Activated CD4-positive, alpha-beta memory T cell treated with anti-CD3 and anti-CD28 coated beads, Interleukin-2, amount 10 ng/mL, durations not matched to agents 7 days and 5 days (primary cell): ENCODE data around the gene FGFR3. TPM values are rescaled to one million over a fixed set of nuclear protein-coding genes. Genes with fewer than 3 reads are reported as not detected.

ENCODE experiments used
- CTCF ChIA-PET: fragments of 350-600 bp; sonication (Branson Sonifier 250); formaldehyde crosslinking; loops from one replicate; lab custom pipeline; 2021; ENCODE audit warnings: antibody characterized with exemption, inconsistent platforms; lab: Charles Lee
- POLR2A ChIA-PET: fragments of 350-600 bp; sonication (Branson Sonifier 250); formaldehyde crosslinking; loops from one replicate; lab custom pipeline; 2021; ENCODE audit warnings: antibody characterized with exemption; lab: Charles Lee
- DNase-seq: peaks from one replicate; pipeline ENCODE4 v3.0.0-alpha.2; 2020
- H3K27ac Mint-ChIP-seq: one replicate; pipeline ENCODE4 v1.8.0; 2021; ENCODE audit warnings: mild to moderate bottlenecking, mixed read lengths
- H3K27me3 Mint-ChIP-seq: one replicate; pipeline ENCODE4 v1.8.0; 2021; ENCODE audit warnings: mixed read lengths
- H3K36me3 Mint-ChIP-seq: one replicate; pipeline ENCODE4 v1.8.0; 2021; ENCODE audit warnings: low read depth, mixed read lengths
- H3K4me1 Mint-ChIP-seq: one replicate; pipeline ENCODE4 v1.8.0; 2021; ENCODE audit warnings: mixed read lengths
- H3K4me3 Mint-ChIP-seq: one replicate; pipeline ENCODE4 v1.8.0; 2021; ENCODE audit warnings: mild to moderate bottlenecking, mixed read lengths
- H3K9me3 Mint-ChIP-seq: one replicate; pipeline ENCODE4 v1.8.0; 2021; ENCODE audit warnings: mixed read lengths
- total RNA-seq, 2 experiments: library from RNA; stranded (reverse); gene quantifications; one replicate each; pipeline ENCODE4 v1.2.3, GENCODE V29; 2021

Gene FGFR3
- total RNA-seq, 2 experiments from 2014 or later: 0.18 to 0.45 TPM

GRCh38 chr4:1767061-1767769 lies 25.9 kb upstream of the FGFR3 start:
- Mint-ChIP-seq H3K27ac (no peak overlapping the region), H3K36me3 (no peaks in the 10 kb centered on the region), H3K4me3 (no peak overlapping the region), H3K27me3 (peaks cover 19% of the 10 kb centered on the region), H3K9me3 (no peaks in the 10 kb centered on the region), H3K4me1 (peaks cover 6% of the 10 kb centered on the region)
- no peak for DNase-seq
- ChIA-PET CTCF (interaction anchor here (1.0 kb wide), 1 partner anchor 41 kb away, joined by 3 read pairs; no protein-coding TSS in a partner anchor), POLR2A (no interaction called here)

- no peaks in the 10 kb centered on the region for H3K9me3 Mint-ChIP-seq
- peak; percentile 39 for DNase-seq
- ChIA-PET POLR2A (no interaction called here), CTCF (interaction anchor here (0.6 to 1.0 kb wide), 2 partner anchors 40 to 442 kb away, joined by 3 read pairs; no protein-coding TSS in a partner anchor)
- peak overlapping the region; percentile 54 for H3K4me3 Mint-ChIP-seq
- peaks cover 6% of the 10 kb centered on the region for H3K4me1 Mint-ChIP-seq
- peaks cover 18% of the 10 kb centered on the region for H3K27me3 Mint-ChIP-seq
- H3K36me3 Mint-ChIP-seq: no peaks in the 10 kb centered on the region
- H3K27ac Mint-ChIP-seq: no peak overlapping the region
These were observed 25.2 kb upstream of the FGFR3 start for GRCh38 chr4:1767770-1768366.

- H3K4me1 Mint-ChIP-seq: peaks cover 6% of the 10 kb centered on the region
- H3K9me3 Mint-ChIP-seq: no peaks in the 10 kb centered on the region
- ChIA-PET CTCF (interaction anchor here (0.6 to 1.0 kb wide), 2 partner anchors 40 to 441 kb away, joined by 3 read pairs; no protein-coding TSS in a partner anchor), POLR2A (no interaction called here)
- H3K27ac Mint-ChIP-seq: no peak overlapping the region
- no peak for DNase-seq
- no peaks in the 10 kb centered on the region for H3K36me3 Mint-ChIP-seq
- H3K27me3 Mint-ChIP-seq: peaks cover 16% of the 10 kb centered on the region
- peak overlapping the region; percentile 54 for H3K4me3 Mint-ChIP-seq
These were observed 24.6 kb upstream of the FGFR3 start for GRCh38 chr4:1768367-1769034.

- ChIA-PET CTCF (no interaction called here), POLR2A (no interaction called here)
- DNase-seq: no peak
- H3K27ac Mint-ChIP-seq: no peak overlapping the region
- no peaks in the 10 kb centered on the region for H3K36me3 Mint-ChIP-seq
- no peak overlapping the region for H3K4me3 Mint-ChIP-seq
- no peaks in the 10 kb centered on the region for H3K9me3 Mint-ChIP-seq
- peaks cover 12% of the 10 kb centered on the region for H3K27me3 Mint-ChIP-seq
- H3K4me1 Mint-ChIP-seq: peaks cover 6% of the 10 kb centered on the region
These were observed 23.4 kb upstream of the FGFR3 start for GRCh38 chr4:1769692-1770091.

- Mint-ChIP-seq H3K4me1 (peaks cover 6% of the 10 kb centered on the region), H3K4me3 (no peak overlapping the region), H3K9me3 (no peaks in the 10 kb centered on the region), H3K27ac (no peak overlapping the region), H3K27me3 (peaks cover 10% of the 10 kb centered on the region), H3K36me3 (no peaks in the 10 kb centered on the region)
- ChIA-PET CTCF (interaction anchor here (0.6 kb wide), 1 partner anchor 137 kb away, joined by 6 read pairs; no protein-coding TSS in a partner anchor), POLR2A (no interaction called here)
- no peak for DNase-seq
These were observed 22.8 kb upstream of the FGFR3 start for GRCh38 chr4:1770245-1770644.

- Mint-ChIP-seq H3K4me1 (peaks cover 5% of the 10 kb centered on the region), H3K36me3 (no peaks in the 10 kb centered on the region), H3K27me3 (peaks cover 6% of the 10 kb centered on the region), H3K9me3 (no peaks in the 10 kb centered on the region), H3K4me3 (no peak overlapping the region), H3K27ac (no peak overlapping the region)
- CTCF ChIA-PET: interaction anchor here (0.6 kb wide), 1 partner anchor 137 kb away, joined by 6 read pairs; no protein-coding TSS in a partner anchor
- POLR2A ChIA-PET: no interaction called here
- no peak for DNase-seq
These were observed 22.3 kb upstream of the FGFR3 start for GRCh38 chr4:1770791-1771231.

GRCh38 chr4:1771555-1772305 lies 21.4 kb upstream of the FGFR3 start:
- Mint-ChIP-seq H3K9me3 (no peaks in the 10 kb centered on the region), H3K4me3 (no peak overlapping the region), H3K36me3 (no peaks in the 10 kb centered on the region), H3K27me3 (peaks cover 6% of the 10 kb centered on the region), H3K4me1 (peaks cover 5% of the 10 kb centered on the region), H3K27ac (no peak overlapping the region)
- CTCF ChIA-PET: no interaction called here
- DNase-seq: no peak
- POLR2A ChIA-PET: no interaction called here

GRCh38 chr4:1772853-1773538 lies 20.1 kb upstream of the FGFR3 start:
- no peak overlapping the region for H3K27ac Mint-ChIP-seq
- no peak overlapping the region for H3K4me3 Mint-ChIP-seq
- POLR2A ChIA-PET: no interaction called here
- no peaks in the 10 kb centered on the region for H3K36me3 Mint-ChIP-seq
- H3K27me3 Mint-ChIP-seq: peaks cover 4% of the 10 kb centered on the region
- no peaks in the 10 kb centered on the region for H3K9me3 Mint-ChIP-seq
- no peak for DNase-seq
- H3K4me1 Mint-ChIP-seq: peaks cover 2% of the 10 kb centered on the region
- CTCF ChIA-PET: interaction anchor here (1.1 kb wide), 1 partner anchor 11 kb away, joined by 3 read pairs; no protein-coding TSS in a partner anchor

- Mint-ChIP-seq H3K27ac (no peak overlapping the region), H3K4me1 (peaks cover 1% of the 10 kb centered on the region), H3K27me3 (no peaks in the 10 kb centered on the region), H3K36me3 (no peaks in the 10 kb centered on the region), H3K9me3 (no peaks in the 10 kb centered on the region), H3K4me3 (no peak overlapping the region)
- ChIA-PET CTCF (interaction anchor here (1.1 kb wide), 1 partner anchor 10 kb away, joined by 3 read pairs; no protein-coding TSS in a partner anchor), POLR2A (no interaction called here)
- no peak for DNase-seq
These were observed 19.3 kb upstream of the FGFR3 start for GRCh38 chr4:1773754-1774153.

- Mint-ChIP-seq H3K27me3 (no peaks in the 10 kb centered on the region), H3K27ac (no peak overlapping the region), H3K4me1 (peaks cover 1% of the 10 kb centered on the region), H3K4me3 (no peak overlapping the region), H3K9me3 (no peaks in the 10 kb centered on the region), H3K36me3 (no peaks in the 10 kb centered on the region)
- DNase-seq: no peak
- POLR2A ChIA-PET: interaction anchor here (1.2 kb wide), 1 partner anchor 36 kb away, joined by 3 read pairs; no protein-coding TSS in a partner anchor
- CTCF ChIA-PET: interaction anchor here (0.9 to 1.2 kb wide), 2 partner anchors 11 to 15 kb away, joined by 3 read pairs; no protein-coding TSS in a partner anchor
These were observed 17.2 kb upstream of the FGFR3 start for GRCh38 chr4:1775731-1776500.

GRCh38 chr4:1776521-1777161 lies 16.5 kb upstream of the FGFR3 start:
- Mint-ChIP-seq H3K27ac (no peak overlapping the region), H3K27me3 (no peaks in the 10 kb centered on the region), H3K36me3 (no peaks in the 10 kb centered on the region), H3K4me3 (no peak overlapping the region), H3K9me3 (no peaks in the 10 kb centered on the region), H3K4me1 (peaks cover 1% of the 10 kb centered on the region)
- DNase-seq: no peak
- CTCF ChIA-PET: interaction anchor here (1.0 to 1.7 kb wide), 3 partner anchors 15 to 140 kb away, joined by 3 to 6 read pairs (median 3); no protein-coding TSS in a partner anchor
- POLR2A ChIA-PET: no interaction called here
